ENCODE data around the gene ZBTB42.

DNA sequence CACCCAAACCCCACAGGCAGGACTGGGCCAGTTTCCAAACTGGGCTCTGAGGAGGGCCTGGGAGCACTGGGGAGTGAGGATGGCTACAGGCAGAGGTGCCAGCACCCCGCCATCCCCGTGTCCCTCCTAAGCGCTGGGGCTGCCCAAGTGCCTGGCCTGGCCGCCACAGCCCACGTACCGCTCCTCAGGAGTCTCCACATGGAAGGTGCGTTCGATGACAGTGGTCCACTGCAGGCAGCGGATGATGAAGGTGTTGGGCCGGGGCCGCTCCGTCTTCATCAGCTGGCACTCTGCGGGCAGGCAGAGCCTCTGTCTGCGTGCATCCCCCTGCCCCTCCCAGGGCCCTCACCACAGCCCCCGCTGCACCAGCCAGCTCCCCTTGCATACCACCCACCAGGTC, 24.4 kb upstream of the ZBTB42 start:
- TF ChIP-seq POLR2AphosphoS5 (IDR thresholded peaks at IDR 0.05; ENCODE audit: low read depth, low read length) (no peak), CTCF (IDR thresholded peaks at IDR 0.05) (no peak)
